ENCODE data around the gene GRP. TPM values are rescaled to one million over a fixed set of nuclear protein-coding genes. Genes with fewer than 3 reads are reported as not detected.

The GRP gene
- total RNA-seq, 3 donors from 2014 or later = 1.4 TPM; not detected in 2

- Histone ChIP-seq H3K36me3 (ENCODE audit: low read depth) (no peaks in the 10 kb centered on the region), H3K4me1 (ENCODE audit: low read depth) (peaks cover 6% of the 10 kb centered on the region), H3K4me3 (no peak overlapping the region), H3K9me3 (no peaks in the 10 kb centered on the region)
- no peak for TF ChIP-seq CTCF (IDR thresholded peaks at IDR 0.05)
- intact Hi-C loops (cut with DNase I, micrococcal nuclease) = no loop called here
- ATAC-seq (no peak), DNase-seq (peak in 1 of 3 donors; percentile 40)
Observed at GRCh38 chr18:59273759-59274532, 54.0 kb downstream of the GRP start.

- TF ChIP-seq CTCF (IDR thresholded peaks at IDR 0.05) = no peak
- no peaks in the 10 kb centered on the region for H3K36me3 ChIP-seq (ENCODE audit: low read depth)
- DNase-seq = no peak
- peaks cover 6% of the 10 kb centered on the region for H3K4me1 ChIP-seq (ENCODE audit: low read depth)
- no peak for ATAC-seq
- H3K9me3 ChIP-seq = no peaks in the 10 kb centered on the region
- intact Hi-C loops (cut with DNase I, micrococcal nuclease) = no loop called here
- H3K4me3 ChIP-seq = no peak overlapping the region
Observed at GRCh38 chr18:59274533-59274928, 54.6 kb downstream of the GRP start.

GRCh38 chr18:59275406-59275949 lies 55.5 kb downstream of the GRP start:
- H3K4me3 ChIP-seq = no peak overlapping the region
- no peak for DNase-seq
- no peak for TF ChIP-seq CTCF (IDR thresholded peaks at IDR 0.05)
- H3K36me3 ChIP-seq (ENCODE audit: low read depth) = no peaks in the 10 kb centered on the region
- intact Hi-C loops (cut with DNase I, micrococcal nuclease) = no loop called here
- H3K4me1 ChIP-seq (ENCODE audit: low read depth) = peaks cover 6% of the 10 kb centered on the region
- no peak for ATAC-seq
- no peaks in the 10 kb centered on the region for H3K9me3 ChIP-seq

- Histone ChIP-seq H3K4me3 (no peak overlapping the region), H3K36me3 (ENCODE audit: low read depth) (no peaks in the 10 kb centered on the region), H3K4me1 (ENCODE audit: low read depth) (peaks cover 6% of the 10 kb centered on the region), H3K9me3 (no peaks in the 10 kb centered on the region)
- TF ChIP-seq CTCF (IDR thresholded peaks at IDR 0.05) = no peak
- DNase-seq (no peak), ATAC-seq (no peak)
- intact Hi-C loops (cut with DNase I, micrococcal nuclease) = no loop called here
Observed at GRCh38 chr18:59276047-59276446, 56.1 kb downstream of the GRP start.

- DNase-seq (no peak), ATAC-seq (no peak)
- Histone ChIP-seq H3K36me3 (ENCODE audit: low read depth) (no peaks in the 10 kb centered on the region), H3K4me1 (ENCODE audit: low read depth) (no peaks in the 10 kb centered on the region), H3K4me3 (no peak overlapping the region), H3K9me3 (no peaks in the 10 kb centered on the region)
- TF ChIP-seq CTCF (IDR thresholded peaks at IDR 0.05) = no peak
- intact Hi-C loops (cut with DNase I, micrococcal nuclease) = no loop called here
Observed at GRCh38 chr18:59278793-59279192, 58.8 kb downstream of the GRP start.

Data from mucosa of descending colon (tissue), 3 donors.